ENCODE results near the gene RAB33B. TPM values are rescaled to one million over a fixed set of nuclear protein-coding genes. Genes with fewer than 3 reads are reported as not detected.

RAB33B gene
- total RNA-seq, 1 donor from 2014 or later: 10.3 TPM

- no peak overlapping the region for H3K27ac Mint-ChIP-seq (ENCODE audit: unreplicated experiment)
- H3K4me1 Mint-ChIP-seq (ENCODE audit: unreplicated experiment): no peaks in the 10 kb centered on the region
- no peak for DNase-seq (ENCODE audit: extremely low spot score, unreplicated experiment)
- H3K36me3 Mint-ChIP-seq (ENCODE audit: unreplicated experiment): peaks cover 65% of the 10 kb centered on the region
- no peaks in the 10 kb centered on the region for H3K27me3 Mint-ChIP-seq (ENCODE audit: unreplicated experiment)
- TF ChIP-seq CTCF (IDR thresholded peaks at IDR 0.05): no peak
- H3K9me3 Mint-ChIP-seq (ENCODE audit: unreplicated experiment): no peaks in the 10 kb centered on the region
- H3K4me3 Mint-ChIP-seq (ENCODE audit: unreplicated experiment): no peak overlapping the region
Measured at GRCh38 chr4:139515531-139515958, 61.6 kb downstream of the RAB33B start.

GRCh38 chr4:139521754-139522401 is 68.0 kb downstream of the RAB33B start:
- Mint-ChIP-seq H3K4me1 (ENCODE audit: unreplicated experiment) (peaks cover 3% of the 10 kb centered on the region), H3K27me3 (ENCODE audit: unreplicated experiment) (no peaks in the 10 kb centered on the region), H3K4me3 (ENCODE audit: unreplicated experiment) (no peak overlapping the region), H3K27ac (ENCODE audit: unreplicated experiment) (no peak overlapping the region), H3K36me3 (ENCODE audit: unreplicated experiment) (peaks cover 61% of the 10 kb centered on the region), H3K9me3 (ENCODE audit: unreplicated experiment) (no peaks in the 10 kb centered on the region)
- DNase-seq (ENCODE audit: extremely low spot score, unreplicated experiment): no peak
- no peak for TF ChIP-seq CTCF (IDR thresholded peaks at IDR 0.05)

DNA sequence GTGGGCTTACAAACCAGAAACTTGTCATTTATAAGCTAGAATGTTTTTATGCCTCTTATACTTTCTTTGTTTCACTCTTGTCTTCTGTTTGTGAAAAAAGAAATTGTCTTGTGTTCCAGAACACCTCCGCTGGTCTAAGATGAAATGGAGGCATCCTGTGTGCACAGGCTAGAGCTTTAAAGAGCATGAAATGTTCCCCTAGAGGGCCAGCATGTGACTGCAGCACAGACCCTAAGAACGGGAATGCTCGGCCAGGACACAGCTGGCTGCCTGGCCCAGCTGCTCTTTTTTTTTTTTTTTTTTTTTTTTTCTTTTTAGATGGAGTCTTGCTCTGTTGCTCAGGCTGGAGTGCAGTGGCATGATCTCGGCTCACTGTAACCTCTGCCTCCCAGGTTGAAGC is 68.5 kb downstream of the RAB33B start:
- Mint-ChIP-seq H3K36me3 (ENCODE audit: unreplicated experiment) (peaks cover 57% of the 10 kb centered on the region), H3K9me3 (ENCODE audit: unreplicated experiment) (no peaks in the 10 kb centered on the region), H3K27ac (ENCODE audit: unreplicated experiment) (no peak overlapping the region), H3K4me3 (ENCODE audit: unreplicated experiment) (no peak overlapping the region), H3K27me3 (ENCODE audit: unreplicated experiment) (no peaks in the 10 kb centered on the region), H3K4me1 (ENCODE audit: unreplicated experiment) (peaks cover 3% of the 10 kb centered on the region)
- no peak for TF ChIP-seq CTCF (IDR thresholded peaks at IDR 0.05)
- DNase-seq (ENCODE audit: extremely low spot score, unreplicated experiment): no peak

GRCh38 chr4:139523076-139523475 is 69.2 kb downstream of the RAB33B start:
- Mint-ChIP-seq H3K27ac (ENCODE audit: unreplicated experiment) (no peak overlapping the region), H3K36me3 (ENCODE audit: unreplicated experiment) (peaks cover 58% of the 10 kb centered on the region), H3K9me3 (ENCODE audit: unreplicated experiment) (no peaks in the 10 kb centered on the region), H3K4me3 (ENCODE audit: unreplicated experiment) (no peak overlapping the region), H3K27me3 (ENCODE audit: unreplicated experiment) (no peaks in the 10 kb centered on the region), H3K4me1 (ENCODE audit: unreplicated experiment) (peaks cover 3% of the 10 kb centered on the region)
- TF ChIP-seq CTCF (IDR thresholded peaks at IDR 0.05): no peak
- no peak for DNase-seq (ENCODE audit: extremely low spot score, unreplicated experiment)

GRCh38 chr4:139524062-139524631 is 70.2 kb downstream of the RAB33B start:
- DNase-seq (ENCODE audit: extremely low spot score, unreplicated experiment): no peak
- no peaks in the 10 kb centered on the region for H3K27me3 Mint-ChIP-seq (ENCODE audit: unreplicated experiment)
- peaks cover 3% of the 10 kb centered on the region for H3K4me1 Mint-ChIP-seq (ENCODE audit: unreplicated experiment)
- H3K9me3 Mint-ChIP-seq (ENCODE audit: unreplicated experiment): no peaks in the 10 kb centered on the region
- H3K4me3 Mint-ChIP-seq (ENCODE audit: unreplicated experiment): no peak overlapping the region
- peaks cover 59% of the 10 kb centered on the region for H3K36me3 Mint-ChIP-seq (ENCODE audit: unreplicated experiment)
- H3K27ac Mint-ChIP-seq (ENCODE audit: unreplicated experiment): no peak overlapping the region
- TF ChIP-seq CTCF (IDR thresholded peaks at IDR 0.05): no peak
